Lower leg skin (tissue), 4 donors: ENCODE measurements around the gene LHX4. TPM values are rescaled to one million over a fixed set of nuclear protein-coding genes. Genes with fewer than 3 reads are reported as not detected.

Experiments used
- DNase-seq, 2 donors: peaks; one replicate each; pipeline ENCODE4 v3.0.0-alpha.2; 2019; ENCODE audit warnings: low spot score in 2 of 2
- H3K4me3 ChIP-seq: fragments of 200-600 bp; sonication (generic); 2 replicates; pipeline ENCODE4 v1.5.1; 2017; ENCODE audit warnings: mild to moderate bottlenecking, low read depth; ENCODE audit not compliant: poor library complexity, severe bottlenecking
- CTCF ChIP-seq, 3 donors: fragments of 450-650 bp; IDR thresholded peaks; one replicate each; pipeline ENCODE4 v1.5.1; 2016; ENCODE audit warnings: antibody characterized with exemption in 3 of 3, mild to moderate bottlenecking in 3 of 3, moderate library complexity in 2 of 3
- POLR2A ChIP-seq, 2 donors: fragments of 450-650 bp; IDR thresholded peaks; one replicate each; pipeline ENCODE4 v1.6.1; 2016 to 2017; ENCODE audit warnings: antibody characterized with exemption in 2 of 2, mild to moderate bottlenecking in 1 of 2, moderate library complexity in 1 of 2
- WGBS, 2 donors: methylation state at CpG; one replicate each; pipeline ENCODE4 v1.1.5; 2018; 5-methylcytosine and 5-hydroxymethylcytosine counted together
- intact Hi-C: fragments of 100-400 bp; cut with DNase I; formaldehyde crosslinking; loops from one replicate; pipeline ENCODE4 v1.15.0; 2023; ENCODE audit warnings: low total_unique reads
- total RNA-seq, 4 donors: library from RNA; depleted of rRNA; stranded (reverse); fragments of >200 nt; gene quantifications; one replicate each; pipeline ENCODE4 v1.1.0, GENCODE V29; 2016

Gene LHX4
- total RNA-seq, 4 donors from 2014 or later, result 0.08 to 0.32 (median 0.17) TPM; not detected in 1

- 93 to 94% methylated on average over 5 of the region's 5 CpGs for WGBS, 2 donors
- intact Hi-C loops, result no loop called here
- DNase-seq, result no peak
- TF ChIP-seq CTCF (IDR thresholded peaks at IDR 0.05) (no peak), POLR2A (IDR thresholded peaks at IDR 0.05) (no peak)
- no peak overlapping the region for H3K4me3 ChIP-seq
Observed at GRCh38 chr1:180246579-180246978, 16.5 kb downstream of the LHX4 start.

GRCh38 chr1:180247061-180247460 is 17.0 kb downstream of the LHX4 start:
- intact Hi-C loops, result no loop called here
- 88% methylated on average over 3 of the region's 3 CpGs for WGBS, 2 donors
- TF ChIP-seq POLR2A (IDR thresholded peaks at IDR 0.05) (no peak), CTCF (IDR thresholded peaks at IDR 0.05) (no peak)

GRCh38 chr1:180247580-180247979 is 17.5 kb downstream of the LHX4 start:
- no peak overlapping the region for H3K4me3 ChIP-seq
- 90 to 95% methylated on average over 4 of the region's 4 CpGs for WGBS, 2 donors
- TF ChIP-seq POLR2A (IDR thresholded peaks at IDR 0.05) (no peak), CTCF (IDR thresholded peaks at IDR 0.05) (no peak)
- DNase-seq, result no peak
- intact Hi-C loops, result no loop called here

More at GRCh38 chr1:180247061-180247460, 17.0 kb downstream of the LHX4 start:
- no peak for DNase-seq
- H3K4me3 ChIP-seq, result no peak overlapping the region

- 91% methylated on average over 7 of the region's 7 CpGs for WGBS, 2 donors
- no peak for TF ChIP-seq POLR2A (IDR thresholded peaks at IDR 0.05)
- TF ChIP-seq CTCF (IDR thresholded peaks at IDR 0.05), result no peak
- DNase-seq, result no peak
- intact Hi-C loops, result no loop called here
- no peak overlapping the region for H3K4me3 ChIP-seq
Observed at GRCh38 chr1:180248176-180248575, 18.1 kb downstream of the LHX4 start.

- H3K4me3 ChIP-seq, result no peak overlapping the region
- no peak for TF ChIP-seq POLR2A (IDR thresholded peaks at IDR 0.05)
- TF ChIP-seq CTCF (IDR thresholded peaks at IDR 0.05), result no peak
- DNase-seq, result no peak
- WGBS, 2 donors, result 59 to 68% methylated on average over 10 to 11 of the region's 11 CpGs
- intact Hi-C loops, result no loop called here
Observed at GRCh38 chr1:180248731-180249681, 18.9 kb downstream of the LHX4 start.
